NCI-H2196 treated with DMSO at 0.1 percent for 48 hours (cell line): ENCODE results near the gene USO1.

ENCODE experiments used
- DNase-seq: peaks from one replicate; lab custom pipeline; 2025; ENCODE audit not compliant: unreplicated experiment; lab: John Stamatoyannopoulos, UW

USO1 gene

GRCh38 chr4:75834772-75835154, 110.4 kb downstream of the USO1 start:
- no peak for DNase-seq

GRCh38 chr4:75841641-75842520, 117.5 kb downstream of the USO1 start:
- no peak for DNase-seq

GRCh38 chr4:75843596-75843995, 119.2 kb downstream of the USO1 start:
- DNase-seq: no peak

- no peak for DNase-seq
Measured at GRCh38 chr4:75844151-75844662, 119.8 kb downstream of the USO1 start.

- DNase-seq: no peak
Measured at GRCh38 chr4:75845992-75846391, 121.6 kb downstream of the USO1 start.

- peak; percentile 20 for DNase-seq
Measured at GRCh38 chr4:75848171-75848760, 123.9 kb downstream of the USO1 start.

GRCh38 chr4:75848891-75849290, 124.5 kb downstream of the USO1 start:
- DNase-seq: no peak

- no peak for DNase-seq
Measured at GRCh38 chr4:75849461-75849860, 125.1 kb downstream of the USO1 start.

- no peak for DNase-seq
Measured at GRCh38 chr4:75858721-75859120, 134.3 kb downstream of the USO1 start.

GRCh38 chr4:75860606-75861005, 136.2 kb downstream of the USO1 start:
- no peak for DNase-seq
